Testis (tissue), 2 donors: Measurements from ENCODE around the gene MTARC1.
A peak's percentile ranks its signal among the peaks of the same experiment; 100 is the strongest.

Source experiments
- CTCF ChIP-seq, 3 experiments: fragments of 450-650 bp in 2 of 3; fragments of 200-600 bp in 1 of 3; sonication (generic) in 1 of 3; IDR thresholded peaks; one replicate each; pipeline ENCODE4 v1.5.1; 2016 to 2019; ENCODE audit warnings: antibody characterized with exemption in 3 of 3, mild to moderate bottlenecking in 2 of 3, moderate library complexity in 1 of 3
- POLR2A ChIP-seq: fragments of 450-650 bp; IDR thresholded peaks from one replicate; pipeline ENCODE4 v1.6.1; 2017; ENCODE audit warnings: antibody characterized with exemption, mild to moderate bottlenecking, moderate library complexity

GRCh38 chr1:220810179-220810653, 23.5 kb downstream of the MTARC1 start:
- peak; percentile 77 to 95 (median 86) for TF ChIP-seq CTCF (IDR thresholded peaks at IDR 0.05)
- TF ChIP-seq POLR2A: no peak
